Activated CD4-positive, CD25-positive, alpha-beta regulatory T cell (primary cell): Measurements from ENCODE around the gene VAV2.
"Not testable (repeated sequence)": the region's sequence is repeated elsewhere in the genome, so short reads cannot be mapped to it uniquely, and the experiment has no call there.

Experiments used
- DNase-seq, 4 experiments: peaks; one replicate each; lab custom pipeline; 2025; lab: John Stamatoyannopoulos, UW

VAV2 gene

GRCh38 chr9:133916159-133916541, 76.0 kb downstream of the VAV2 start:
- DNase-seq = no peak

- no peak for DNase-seq
These were observed 76.5 kb downstream of the VAV2 start for GRCh38 chr9:133915534-133916158.

GRCh38 chr9:133914442-133915342, 77.4 kb downstream of the VAV2 start:
- DNase-seq = no peak

- DNase-seq = no peak
These were observed 78.4 kb downstream of the VAV2 start for GRCh38 chr9:133913571-133914369.

GRCh38 chr9:133910855-133911514, 81.1 kb downstream of the VAV2 start:
- DNase-seq = no peak

GRCh38 chr9:133906932-133907910, 84.9 kb downstream of the VAV2 start:
- DNase-seq = no peak

GRCh38 chr9:133906218-133906617, 85.9 kb downstream of the VAV2 start:
- no peak for DNase-seq

- DNase-seq = no peak
These were observed 86.6 kb downstream of the VAV2 start for GRCh38 chr9:133905493-133905892.

- DNase-seq = no peak
These were observed 87.6 kb downstream of the VAV2 start for GRCh38 chr9:133904346-133905090.

- no peak for DNase-seq
These were observed 90.8 kb downstream of the VAV2 start for GRCh38 chr9:133901184-133901835.

GRCh38 chr9:133897675-133898074, 94.4 kb downstream of the VAV2 start:
- DNase-seq = no peak

- DNase-seq = not testable (repeated sequence)
These were observed 96.1 kb downstream of the VAV2 start for GRCh38 chr9:133896007-133896406.

- no peak for DNase-seq
These were observed 96.8 kb downstream of the VAV2 start for GRCh38 chr9:133895335-133895734.

GRCh38 chr9:133894377-133895321, 97.5 kb downstream of the VAV2 start:
- DNase-seq = no peak

- no peak for DNase-seq
These were observed 98.7 kb downstream of the VAV2 start for GRCh38 chr9:133893191-133893994.

- no peak for DNase-seq
These were observed 99.8 kb downstream of the VAV2 start for GRCh38 chr9:133892193-133892920.

GRCh38 chr9:133891741-133892140, 100.4 kb downstream of the VAV2 start:
- no peak for DNase-seq
